Limb (tissue), 2 donors: ENCODE results near the gene CCDC85C.

Source experiments
- DNase-seq, 2 donors: peaks; one replicate each; pipeline ENCODE4 v3.0.0-alpha.2; 2016; ENCODE audit errors: extremely low spot score in 2 of 2

Gene CCDC85C

DNA sequence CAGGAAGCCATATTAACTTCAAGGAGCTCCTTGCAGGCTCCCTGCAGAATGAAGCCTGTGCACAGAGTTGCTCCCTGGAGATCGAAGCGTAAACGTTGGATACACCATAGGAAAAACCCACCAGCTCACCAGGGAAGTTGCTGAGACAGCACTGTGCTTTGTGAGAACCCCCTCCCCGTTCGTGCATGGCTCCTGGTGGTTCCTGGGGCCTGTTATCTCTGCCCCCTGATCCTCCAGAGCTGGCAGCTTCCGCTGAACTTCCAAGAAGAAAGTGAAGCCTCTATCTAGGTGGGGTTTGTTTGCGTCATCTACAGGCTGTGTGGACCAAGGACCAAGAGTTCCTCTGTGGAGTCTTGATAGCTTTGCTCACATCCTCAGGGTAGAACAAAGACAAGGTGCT lies 2.4 kb upstream of the CCDC85C start:
- no peak for DNase-seq

DNA sequence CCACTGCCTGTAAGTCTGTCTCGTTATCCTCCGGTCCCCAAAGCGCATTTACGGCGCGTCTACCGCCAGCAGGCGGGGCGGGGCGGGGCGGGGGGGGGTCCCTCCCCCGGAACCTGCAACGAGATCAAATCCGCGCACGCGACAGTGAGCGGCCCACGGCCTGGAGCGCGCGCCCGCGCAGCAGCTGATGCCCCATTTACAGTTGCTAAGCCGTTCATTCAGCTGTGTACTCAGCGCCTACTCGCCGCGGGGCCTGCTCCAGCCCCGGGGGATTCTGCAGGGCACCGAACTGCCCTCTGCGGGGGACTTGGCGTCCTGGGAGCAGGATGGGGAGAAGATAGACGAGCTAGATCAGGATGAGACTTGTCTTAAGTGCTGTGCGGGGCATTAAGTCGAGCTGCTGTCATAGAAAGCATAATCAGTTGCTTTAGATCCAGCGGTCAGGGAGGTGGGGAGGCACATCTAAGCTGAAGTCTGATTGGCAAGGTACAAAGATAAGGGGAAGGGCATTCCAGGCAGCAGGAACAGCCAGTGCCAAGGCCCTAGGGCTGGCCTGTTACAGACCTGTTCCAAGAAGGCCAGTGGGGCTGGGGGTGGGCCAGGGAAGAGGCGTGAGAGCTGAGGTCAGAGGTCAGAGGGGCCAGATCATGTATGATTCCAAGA lies 1.4 kb upstream of the CCDC85C start:
- DNase-seq = peak; percentile 61 to 85

DNA sequence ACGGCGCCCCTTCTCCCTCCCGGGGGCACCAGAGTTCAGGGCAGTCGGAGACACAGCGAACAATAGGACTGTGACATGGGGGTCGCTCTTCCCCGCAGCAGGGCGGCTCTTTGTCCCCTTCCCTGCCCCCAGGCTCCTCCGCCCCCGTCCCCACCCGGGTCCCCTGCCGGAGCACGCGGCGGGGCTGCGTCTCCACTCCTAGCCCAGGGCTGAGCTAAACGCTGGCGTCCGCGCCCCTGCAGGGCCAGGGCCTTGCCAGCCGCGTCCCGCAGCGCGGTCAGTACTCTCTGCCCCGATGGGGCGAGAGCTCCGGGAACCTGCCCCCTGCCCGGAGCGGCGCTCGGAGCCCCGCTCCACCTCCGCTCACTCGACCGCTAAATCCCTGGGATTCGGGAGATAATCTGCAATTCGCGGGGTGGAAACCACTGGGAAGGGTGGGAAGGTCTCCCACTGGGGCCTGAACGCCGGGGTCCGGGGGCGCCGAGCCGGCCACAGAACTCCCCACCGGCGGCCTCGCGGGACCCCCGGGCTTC lies 825 bp upstream of the CCDC85C start:
- DNase-seq = no peak

DNA sequence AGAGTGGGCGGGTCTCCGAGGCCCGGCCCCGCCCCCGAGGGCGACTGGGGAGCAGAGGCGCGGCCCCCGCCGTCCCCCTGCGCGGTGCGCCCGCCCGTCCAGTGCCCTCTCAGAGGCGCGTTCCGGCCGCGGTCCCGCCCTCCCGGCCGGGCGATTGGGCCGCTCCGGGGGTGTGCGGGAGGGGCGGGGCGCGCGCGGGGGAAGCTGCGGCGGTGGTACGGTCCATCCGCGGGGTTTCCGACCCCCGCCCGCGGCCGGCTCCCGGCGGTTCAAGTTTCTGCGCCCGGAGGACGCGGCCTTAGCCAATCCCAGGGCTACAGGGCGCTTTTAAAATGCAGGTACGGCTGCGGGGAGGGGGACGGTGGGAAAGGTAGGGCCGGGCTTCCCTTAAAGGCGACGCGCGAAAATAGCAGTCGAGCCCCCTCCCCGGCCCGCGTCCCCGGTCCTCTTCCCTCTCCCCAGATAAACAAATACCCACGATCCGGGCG lies 315 bp upstream of the CCDC85C start:
- peak; percentile 94 to 99 for DNase-seq

DNA sequence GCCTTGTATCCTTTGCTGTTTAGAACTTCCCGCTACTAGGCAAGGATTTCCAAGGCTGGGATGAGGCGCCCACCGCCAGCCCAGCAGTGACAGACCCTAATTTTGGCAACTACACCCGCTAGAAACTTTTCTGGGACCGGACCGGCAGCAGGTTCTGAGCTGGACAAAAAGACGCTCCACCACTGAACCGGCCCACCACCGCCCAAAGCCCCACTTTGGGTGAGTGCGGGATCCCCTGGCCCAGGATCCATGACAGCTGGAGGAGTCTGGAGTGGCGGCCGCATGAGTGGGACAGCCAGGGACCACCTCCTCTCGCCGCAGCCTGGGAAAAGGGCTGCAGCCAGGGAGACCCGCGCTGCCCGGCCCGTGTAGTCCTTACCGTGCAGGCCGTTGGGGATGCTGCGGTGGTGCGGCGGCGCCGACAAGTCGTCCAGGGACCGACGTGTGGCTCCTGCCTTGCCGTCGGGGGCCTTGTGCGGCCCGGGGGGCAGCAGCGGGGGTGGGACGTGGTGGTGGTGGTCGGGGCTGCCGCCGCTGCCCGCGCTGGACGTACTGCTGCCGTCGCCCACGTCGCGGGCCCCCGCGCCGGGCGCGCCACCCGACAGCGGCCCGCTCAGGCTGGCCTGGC lies 1.1 kb downstream of the CCDC85C start:
- DNase-seq = no peak

DNA sequence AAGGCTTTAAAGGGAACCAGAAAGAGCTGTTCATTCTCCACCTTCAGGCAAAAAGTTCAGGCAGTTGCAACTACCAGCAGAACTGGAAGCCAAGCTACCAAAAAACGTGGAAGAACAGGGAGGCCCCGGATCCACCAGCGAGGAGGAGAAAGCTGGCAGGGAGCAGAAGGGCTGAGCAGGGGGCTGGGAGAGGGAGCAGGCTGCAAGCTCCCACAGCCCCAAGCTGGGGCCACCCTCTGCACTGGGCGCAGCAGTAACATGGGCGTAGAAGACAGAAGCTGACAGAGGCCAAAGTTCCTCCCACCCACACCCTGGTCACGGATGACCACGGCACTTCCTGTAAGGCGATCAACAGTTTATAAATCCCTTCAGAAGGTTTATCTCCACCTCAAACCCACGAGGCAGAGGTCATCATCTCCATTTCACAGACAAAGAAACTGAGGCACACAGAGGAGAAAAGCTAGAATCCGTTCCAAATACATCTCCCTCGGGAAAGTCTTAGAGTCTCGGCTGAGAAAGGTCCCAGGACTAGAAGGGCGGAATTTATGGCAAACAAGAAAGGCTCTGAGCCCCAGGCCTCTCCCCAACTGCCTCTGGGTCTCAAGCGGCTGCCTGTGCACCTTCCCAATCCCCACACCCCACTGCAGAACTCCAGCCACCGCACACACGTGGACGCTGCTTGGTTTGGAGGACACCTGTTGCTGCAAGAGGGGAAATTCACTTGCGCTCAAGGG lies 1.8 kb downstream of the CCDC85C start:
- DNase-seq = no peak

DNA sequence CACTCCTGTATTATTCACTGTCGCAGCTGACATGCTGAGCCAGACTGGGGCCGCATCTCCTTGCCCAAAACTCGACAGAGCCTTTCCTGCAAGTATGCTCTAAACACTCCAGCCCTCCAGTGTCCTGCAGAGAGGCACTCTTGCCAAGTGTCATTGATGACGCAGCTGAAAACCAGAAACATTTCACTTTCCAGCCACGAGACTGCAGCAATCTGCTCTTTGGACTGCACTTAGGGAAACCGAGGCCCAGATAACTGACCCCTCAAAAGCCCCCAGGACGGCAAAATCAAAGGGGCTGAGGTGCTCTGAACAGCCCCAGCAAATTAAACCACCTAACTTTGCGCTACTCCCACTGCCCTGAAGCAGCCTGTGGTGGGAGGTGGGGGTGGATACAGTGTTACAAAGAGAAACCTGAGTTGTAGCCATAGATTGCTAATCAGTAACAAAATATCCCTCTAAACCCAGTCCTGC lies 2.6 kb downstream of the CCDC85C start:
- no peak for DNase-seq

DNA sequence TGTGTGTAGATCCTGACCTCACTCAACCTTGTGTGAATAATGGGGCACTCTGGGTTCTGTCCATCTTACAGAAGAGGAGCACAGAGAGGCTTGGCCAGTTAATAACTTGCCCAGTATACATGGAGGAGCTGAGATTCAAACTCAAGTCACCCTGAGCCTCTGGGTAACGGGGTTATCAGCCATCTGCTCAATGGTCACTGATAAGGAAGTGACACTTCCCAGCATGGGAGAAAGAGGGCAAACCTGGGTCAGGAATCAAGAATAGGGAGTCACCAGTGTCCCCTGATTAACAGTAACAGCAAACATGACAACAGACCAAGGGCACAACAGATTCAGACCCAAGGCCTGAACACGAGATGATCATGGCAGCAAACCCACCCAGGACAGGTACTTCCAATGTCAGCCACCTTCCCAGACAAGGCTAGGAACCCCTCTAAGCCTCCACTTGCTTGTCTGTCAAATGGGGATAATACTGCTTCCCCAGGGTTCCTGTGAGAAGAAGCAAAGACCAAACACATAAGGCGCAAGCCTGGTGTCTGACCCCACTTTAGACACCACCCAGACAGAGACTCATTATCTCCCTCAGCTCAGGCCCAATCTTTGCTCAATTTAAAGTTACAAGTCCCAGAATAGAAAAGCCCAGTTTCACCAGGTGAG lies 3.6 kb downstream of the CCDC85C start:
- DNase-seq = no peak

DNA sequence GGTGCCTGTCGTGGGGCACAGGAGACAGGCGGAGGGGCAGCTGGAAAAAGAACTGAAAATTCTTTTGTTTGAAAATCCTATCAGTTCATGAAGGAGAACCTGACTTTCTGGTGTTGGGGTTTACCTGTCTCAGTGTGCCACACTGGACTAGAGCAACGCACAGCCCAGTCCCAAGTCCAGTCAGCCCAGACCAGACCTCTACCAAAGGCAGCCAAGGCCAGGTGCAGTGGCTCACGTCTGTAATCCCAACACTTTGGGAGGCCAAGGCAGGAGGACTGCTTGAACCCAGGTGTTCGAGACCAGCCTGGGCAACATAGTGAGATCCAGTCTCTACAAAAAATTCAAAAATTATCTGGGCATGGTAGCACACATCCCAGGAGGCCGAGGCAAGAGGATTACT lies 4.6 kb downstream of the CCDC85C start:
- DNase-seq = no peak

DNA sequence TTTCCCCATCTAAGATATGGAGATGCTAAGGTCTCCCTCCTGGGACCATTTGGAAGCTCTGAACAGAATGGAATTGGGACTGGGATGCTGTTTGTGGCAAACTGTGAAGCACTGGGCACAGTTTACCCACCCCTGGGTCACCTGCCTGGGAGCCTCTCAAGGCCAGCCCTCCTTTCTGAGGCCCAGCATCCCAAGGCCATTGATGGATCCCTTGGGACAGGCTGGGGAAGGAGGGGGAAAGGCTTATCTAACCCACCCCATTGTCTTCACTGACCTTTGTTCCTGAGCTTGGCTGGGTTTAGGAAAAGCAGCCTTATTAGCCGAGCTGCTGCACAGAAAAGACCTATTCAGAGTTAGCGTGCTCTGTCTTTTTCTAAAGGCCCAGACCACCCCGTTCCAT lies 5.2 kb downstream of the CCDC85C start:
- no peak for DNase-seq

DNA sequence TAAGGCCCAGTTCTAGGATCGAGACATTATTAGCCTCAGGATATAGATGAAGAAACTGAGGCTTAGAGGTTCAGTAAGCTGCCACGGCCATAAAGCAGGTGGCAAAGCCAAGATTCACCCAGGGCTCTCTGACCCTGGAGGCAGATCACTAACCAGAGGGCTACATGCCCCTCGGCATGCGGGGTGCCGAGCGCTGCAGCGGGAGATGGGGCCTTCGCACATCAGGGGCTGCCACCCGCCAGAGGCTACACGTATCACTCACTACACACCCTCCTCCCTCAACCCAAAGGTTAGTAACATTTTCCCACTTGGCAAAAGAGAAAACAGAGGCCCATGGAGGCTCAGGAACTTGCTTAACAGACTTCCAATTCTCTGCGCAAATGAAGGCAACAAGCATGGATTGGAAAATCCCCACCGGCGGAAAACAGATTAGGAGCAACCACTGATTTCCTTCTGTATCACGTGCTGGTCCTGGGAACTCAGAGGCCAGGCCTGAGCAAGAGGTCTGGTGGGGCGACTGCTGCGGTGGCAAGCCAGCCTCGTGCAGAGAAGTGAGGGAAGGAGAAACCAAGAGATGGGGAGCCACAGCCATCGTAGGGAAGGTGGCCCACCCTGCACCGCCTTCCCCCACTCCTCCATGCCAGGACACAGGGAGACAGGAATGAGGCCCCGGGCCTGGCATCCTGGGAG lies 6.0 kb downstream of the CCDC85C start:
- no peak for DNase-seq

DNA sequence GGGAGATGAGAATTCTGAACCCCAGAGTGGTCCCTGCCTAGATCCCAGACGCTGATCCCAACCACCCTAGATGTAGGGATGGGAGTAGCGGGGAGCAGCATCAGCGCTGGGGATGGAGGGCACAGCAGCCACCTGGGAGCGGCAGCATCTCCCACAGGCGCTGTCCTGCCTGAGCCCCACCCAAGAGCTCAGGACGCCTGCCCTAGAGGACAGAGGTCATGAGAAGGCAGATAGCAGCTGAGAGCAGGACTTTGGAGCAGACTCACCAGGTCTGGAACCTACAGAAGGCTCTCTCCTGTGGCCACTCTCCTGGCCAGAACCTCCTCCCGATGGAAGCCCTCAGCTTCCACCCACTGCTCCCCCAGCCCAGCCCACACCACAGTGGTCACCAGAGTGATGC lies 7.2 kb downstream of the CCDC85C start:
- DNase-seq = no peak

DNA sequence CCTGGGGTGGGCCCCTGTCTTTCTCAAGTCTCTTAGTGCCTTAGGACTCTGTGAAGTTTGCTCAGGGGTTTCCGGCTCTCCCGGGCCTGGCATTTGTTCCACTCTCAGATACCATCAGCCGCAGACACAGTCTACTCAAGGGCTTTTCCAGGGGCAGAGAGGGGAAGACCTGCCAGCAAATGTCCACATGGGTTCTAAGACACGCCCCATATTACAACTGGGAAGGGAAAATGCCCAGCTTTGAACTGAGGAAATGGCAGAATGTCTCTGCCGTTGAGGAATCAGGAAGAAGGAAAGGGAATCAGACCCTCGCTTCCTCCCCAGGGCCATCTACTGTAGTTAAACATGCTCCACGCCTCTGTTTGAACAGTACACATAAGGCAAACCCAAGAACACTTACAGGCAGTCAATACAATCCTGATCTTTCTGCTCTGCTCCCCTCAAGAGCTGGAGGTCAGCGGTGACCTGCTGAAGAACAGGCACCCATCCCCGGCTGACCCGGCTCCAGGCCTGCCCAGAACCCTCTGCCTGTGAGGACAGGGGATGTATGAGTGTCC lies 7.9 kb downstream of the CCDC85C start:
- no peak for DNase-seq

DNA sequence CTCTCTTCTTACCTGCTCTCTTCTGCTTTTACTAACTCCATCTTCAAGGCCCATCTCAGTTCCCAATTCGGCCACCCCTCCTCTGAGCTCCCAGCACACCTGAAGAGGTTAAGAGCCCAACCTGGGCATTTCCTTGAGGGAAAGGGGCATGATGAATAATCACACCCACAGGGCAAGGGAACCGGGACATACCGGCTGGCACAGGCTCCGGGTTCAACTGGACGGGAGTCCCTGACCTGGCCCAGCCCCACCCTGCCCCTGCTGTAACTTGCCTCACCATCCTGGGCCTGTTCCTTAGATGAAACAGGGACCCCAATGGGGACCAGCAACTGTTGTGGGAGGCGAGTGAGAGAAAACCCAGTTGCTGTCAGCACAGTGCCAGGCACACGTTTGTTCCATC lies 8.5 kb downstream of the CCDC85C start:
- no peak for DNase-seq

DNA sequence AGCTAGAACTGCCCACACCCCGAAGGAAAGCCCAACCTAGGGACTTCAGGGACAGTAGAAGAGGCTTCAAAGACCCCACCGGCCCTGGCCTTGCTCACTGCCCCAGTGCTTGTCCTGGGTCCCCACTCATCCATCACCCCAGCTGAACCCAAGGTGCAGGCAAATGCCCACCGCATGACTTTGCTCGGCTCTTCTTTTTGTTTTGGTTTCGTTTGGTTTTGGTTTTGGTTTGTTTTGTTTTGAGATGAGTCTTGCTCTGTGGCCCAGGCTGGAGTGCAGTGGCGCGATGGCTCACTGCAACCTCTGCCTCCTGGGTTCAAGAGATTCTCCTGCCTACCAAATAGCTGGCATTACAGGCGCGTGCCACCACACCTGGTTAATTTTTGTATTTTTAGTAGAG lies 9.0 kb downstream of the CCDC85C start:
- DNase-seq = no peak

DNA sequence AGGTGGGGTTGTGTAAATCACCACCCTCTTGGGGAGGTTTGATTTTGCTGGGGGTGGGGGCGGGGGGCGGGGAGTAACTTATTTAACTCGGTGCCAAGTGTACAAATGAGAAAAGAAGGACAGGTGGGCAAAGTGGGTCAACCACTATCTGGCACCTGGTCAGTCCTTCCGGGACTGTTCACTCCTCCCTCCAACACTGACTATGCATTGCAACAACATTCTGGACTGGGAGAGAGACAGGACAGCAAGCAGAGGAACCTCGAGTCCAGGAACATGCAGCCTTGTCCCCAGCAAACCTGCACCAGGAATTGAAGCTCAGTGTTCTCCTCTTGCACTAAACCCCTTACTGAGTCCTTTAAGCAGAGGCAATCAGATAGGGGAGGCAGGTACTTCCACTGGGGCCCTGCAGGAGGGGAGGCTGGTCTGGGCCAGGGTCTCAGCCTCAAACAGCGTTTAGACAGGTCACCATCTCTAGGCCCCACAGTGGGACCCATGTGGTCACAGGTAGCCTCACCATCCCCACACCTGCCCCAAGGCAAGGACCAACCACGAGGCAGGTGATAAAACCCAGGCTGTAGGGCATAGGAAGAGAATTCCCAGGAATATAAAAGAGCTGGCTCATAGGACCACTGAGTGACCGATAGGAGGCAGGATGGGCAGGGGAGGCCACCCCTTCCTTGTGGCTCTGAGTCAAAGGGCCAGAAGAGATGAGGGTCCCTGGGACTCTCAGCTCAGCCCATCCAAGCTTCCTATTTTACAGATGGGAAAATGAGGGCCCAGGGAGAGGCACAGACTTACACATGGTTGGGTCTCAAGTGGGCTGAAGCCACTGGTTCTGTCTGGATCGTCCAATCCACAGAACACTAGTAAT lies 9.8 kb downstream of the CCDC85C start:
- no peak for DNase-seq

DNA sequence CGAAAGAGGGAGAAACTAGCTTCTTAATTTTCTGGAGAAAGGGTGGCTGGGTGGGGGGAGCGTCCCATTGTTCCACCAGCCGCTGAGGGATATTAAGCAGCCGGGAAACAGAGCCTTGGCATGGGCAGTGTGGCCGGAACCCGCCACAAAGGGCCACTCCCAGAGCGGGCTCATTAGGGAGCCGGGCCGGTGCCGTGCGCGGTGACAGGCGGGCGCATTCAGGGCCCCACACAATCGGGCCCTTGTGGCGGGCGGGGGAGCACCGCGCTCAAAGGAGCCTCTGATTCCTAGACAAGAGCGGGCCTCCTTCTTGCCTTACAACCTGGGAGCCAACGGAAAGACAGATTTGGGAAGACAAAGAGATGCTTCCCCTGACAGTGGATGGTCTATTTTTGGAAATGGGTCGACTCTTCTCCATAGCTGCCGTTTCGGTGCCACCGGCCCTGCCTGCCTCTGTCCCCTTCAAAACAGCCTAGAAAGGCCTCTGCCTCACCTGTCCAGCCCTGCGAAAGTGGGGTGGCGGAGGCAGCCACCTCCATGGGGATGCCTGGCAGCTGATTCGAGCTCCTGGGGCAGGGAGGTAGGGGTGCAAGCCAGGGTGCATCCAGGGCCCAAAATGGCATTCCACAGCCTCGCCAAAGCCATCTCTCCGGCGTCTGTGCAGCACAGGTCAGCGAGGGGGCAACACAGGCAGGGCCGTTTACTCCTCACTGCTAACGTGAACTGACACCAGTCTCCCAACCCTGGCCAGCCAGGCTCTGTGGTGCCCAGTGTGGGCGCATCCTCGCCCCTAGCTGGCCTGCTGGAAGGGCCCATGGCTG lies 10.9 kb downstream of the CCDC85C start:
- DNase-seq = no peak

DNA sequence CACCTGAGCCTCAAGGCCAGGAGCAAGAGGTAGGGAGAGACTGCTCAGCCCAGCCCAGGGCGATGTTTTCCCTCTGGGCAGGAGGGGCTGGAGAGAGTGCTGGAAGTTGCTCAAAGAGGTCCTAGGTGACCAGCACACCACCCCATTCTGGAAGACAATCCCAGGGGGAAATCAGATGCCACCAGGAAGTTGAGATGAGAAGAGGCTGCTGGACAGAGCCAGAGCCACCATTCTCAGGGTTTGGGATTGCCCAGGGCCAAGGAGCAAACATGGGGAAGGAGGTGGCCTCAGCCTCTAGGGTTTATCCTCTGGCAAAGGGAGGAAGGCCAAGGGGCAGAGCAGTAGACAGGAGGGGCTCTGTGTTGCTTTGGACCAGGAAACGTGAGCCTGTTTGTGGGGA lies 11.6 kb downstream of the CCDC85C start:
- no peak for DNase-seq
